ENCODE data around the gene EFHC1.

GRCh38 chr6:52388790-52389189 lies 31.4 kb upstream of the EFHC1 start:
- no peak for TF ChIP-seq CTCF (IDR thresholded peaks at IDR 0.05; ENCODE audit: low read depth, low read length, poor library complexity, severe bottlenecking)
- TF ChIP-seq EZH2phosphoT487 (IDR thresholded peaks at IDR 0.05; ENCODE audit: borderline replicate concordance, low read length) = no peak

All from DOHH2 (cell line).